ENCODE data around the gene BTD.

GRCh38 chr3:15638891-15639262, 37.3 kb downstream of the BTD start:
- TF ChIP-seq CTCF (optimal IDR thresholded peaks at IDR 0.05 in 1 of 3, IDR thresholded peaks at IDR 0.05 in 1 of 3, conservative IDR thresholded peaks at IDR 0.05 in 1 of 3; ENCODE audit: extremely low read depth in 1 of 3, insufficient read depth in 2 of 3, low read length in 3 of 3) (no peak), EZH2 (IDR thresholded peaks at IDR 0.05; ENCODE audit: low read length) (no peak)
